Testis (tissue), 2 donors: ENCODE data around the gene SLC30A9.

ENCODE experiments used
- POLR2A ChIP-seq: fragments of 450-650 bp; IDR thresholded peaks from one replicate; pipeline ENCODE4 v1.6.1; 2017; ENCODE audit warnings: antibody characterized with exemption, mild to moderate bottlenecking, moderate library complexity
- TF ChIP-seq, protein P1 (sequence below), 3 experiments: fragments of 450-650 bp in 2 of 3; fragments of 200-600 bp in 1 of 3; sonication (generic) in 1 of 3; IDR thresholded peaks; one replicate each; pipeline ENCODE4 v1.5.1; 2016 to 2019; ENCODE audit warnings: antibody characterized with exemption in 3 of 3, mild to moderate bottlenecking in 2 of 3, moderate library complexity in 1 of 3

DNA sequence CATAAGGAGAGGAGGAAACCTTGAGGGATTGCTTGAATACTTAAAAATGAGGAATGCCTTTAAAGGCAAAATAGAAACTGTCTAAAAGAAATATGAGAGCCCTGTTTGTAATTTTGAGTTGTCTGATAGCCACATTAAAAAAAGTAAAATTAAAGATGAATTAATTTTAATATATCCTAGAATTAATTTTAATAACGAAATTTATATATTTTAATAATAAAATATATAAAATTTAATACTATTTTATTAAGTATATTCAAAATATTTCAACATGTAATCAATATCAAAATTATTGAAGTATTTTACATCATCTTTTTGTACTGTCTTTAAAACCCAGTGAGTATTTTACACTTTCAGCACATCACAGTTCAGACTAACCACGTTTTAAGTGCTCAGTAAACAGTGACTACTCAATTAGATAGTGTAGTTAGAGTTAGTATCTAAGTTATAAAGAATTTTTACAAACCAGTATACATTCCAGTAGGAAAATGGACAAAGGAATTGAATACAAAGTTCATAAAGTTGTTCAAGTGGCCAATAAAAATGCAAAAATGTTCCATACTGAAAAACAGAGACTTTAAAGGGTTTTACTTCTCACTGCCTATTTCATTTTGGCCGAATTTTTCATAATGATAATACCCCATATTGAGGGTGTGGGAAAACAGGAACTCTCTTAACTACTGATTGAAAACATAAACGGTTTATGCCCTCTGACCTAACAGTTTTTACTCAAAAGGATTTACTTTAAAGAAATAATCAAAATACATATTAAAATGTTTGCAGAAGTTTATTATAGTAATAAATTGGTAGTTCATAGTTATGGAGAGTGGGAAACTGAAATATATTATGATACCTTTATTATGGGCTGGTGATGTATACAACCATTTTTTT, 2.9 kb downstream of the SLC30A9 start:
- TF ChIP-seq POLR2A, result no peak
- TF ChIP-seq, protein P1, sequence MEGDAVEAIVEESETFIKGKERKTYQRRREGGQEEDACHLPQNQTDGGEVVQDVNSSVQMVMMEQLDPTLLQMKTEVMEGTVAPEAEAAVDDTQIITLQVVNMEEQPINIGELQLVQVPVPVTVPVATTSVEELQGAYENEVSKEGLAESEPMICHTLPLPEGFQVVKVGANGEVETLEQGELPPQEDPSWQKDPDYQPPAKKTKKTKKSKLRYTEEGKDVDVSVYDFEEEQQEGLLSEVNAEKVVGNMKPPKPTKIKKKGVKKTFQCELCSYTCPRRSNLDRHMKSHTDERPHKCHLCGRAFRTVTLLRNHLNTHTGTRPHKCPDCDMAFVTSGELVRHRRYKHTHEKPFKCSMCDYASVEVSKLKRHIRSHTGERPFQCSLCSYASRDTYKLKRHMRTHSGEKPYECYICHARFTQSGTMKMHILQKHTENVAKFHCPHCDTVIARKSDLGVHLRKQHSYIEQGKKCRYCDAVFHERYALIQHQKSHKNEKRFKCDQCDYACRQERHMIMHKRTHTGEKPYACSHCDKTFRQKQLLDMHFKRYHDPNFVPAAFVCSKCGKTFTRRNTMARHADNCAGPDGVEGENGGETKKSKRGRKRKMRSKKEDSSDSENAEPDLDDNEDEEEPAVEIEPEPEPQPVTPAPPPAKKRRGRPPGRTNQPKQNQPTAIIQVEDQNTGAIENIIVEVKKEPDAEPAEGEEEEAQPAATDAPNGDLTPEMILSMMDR (IDR thresholded peaks at IDR 0.05), result no peak
